Fibroblast of pulmonary artery (primary cell): ENCODE results near the gene MAN1A1.

Experiments used
- DNase-seq: peaks from one replicate; pipeline ENCODE4 v3.0.0-alpha.2; 2010; ENCODE audit warnings: low read depth
- H3K4me3 ChIP-seq: replicated peaks from 2 replicates; pipeline ENCODE4 v1.5.1; 2011; ENCODE audit warnings: low read depth, mild to moderate bottlenecking, control low read depth, low read length, moderate library complexity
- TF ChIP-seq, protein P1 (sequence below): IDR thresholded peaks from 2 replicates; pipeline ENCODE4 v1.5.1; 2011; ENCODE audit warnings: mild to moderate bottlenecking, control low read depth, low read length, inconsistent platforms; ENCODE audit errors: missing control alignments

Gene MAN1A1

DNA sequence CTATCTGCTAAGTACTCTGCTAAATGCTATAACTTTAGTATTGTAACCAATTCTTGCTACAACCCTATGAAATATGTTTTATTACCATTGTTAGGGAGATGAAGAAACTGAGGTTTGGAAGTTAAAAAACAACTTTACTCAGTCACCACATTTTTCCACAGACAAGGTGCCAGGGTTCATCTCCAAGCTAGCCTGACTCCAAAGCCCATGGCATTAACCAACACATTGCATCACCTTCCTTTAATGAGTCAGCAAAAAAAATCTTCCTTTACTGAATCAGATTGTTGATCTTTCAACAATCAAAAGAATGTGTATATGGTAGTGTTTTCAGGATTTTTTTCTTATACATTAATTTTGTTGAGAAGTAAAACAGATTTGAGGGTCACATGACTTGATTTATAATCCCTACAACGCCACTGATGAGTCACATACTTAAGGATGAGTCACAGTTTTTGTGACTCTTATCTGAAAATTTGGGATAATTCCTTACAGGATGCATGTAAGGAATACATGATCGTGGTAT is 41.5 kb downstream of the MAN1A1 start:
- peak; percentile 62 for DNase-seq
- TF ChIP-seq, protein P1, sequence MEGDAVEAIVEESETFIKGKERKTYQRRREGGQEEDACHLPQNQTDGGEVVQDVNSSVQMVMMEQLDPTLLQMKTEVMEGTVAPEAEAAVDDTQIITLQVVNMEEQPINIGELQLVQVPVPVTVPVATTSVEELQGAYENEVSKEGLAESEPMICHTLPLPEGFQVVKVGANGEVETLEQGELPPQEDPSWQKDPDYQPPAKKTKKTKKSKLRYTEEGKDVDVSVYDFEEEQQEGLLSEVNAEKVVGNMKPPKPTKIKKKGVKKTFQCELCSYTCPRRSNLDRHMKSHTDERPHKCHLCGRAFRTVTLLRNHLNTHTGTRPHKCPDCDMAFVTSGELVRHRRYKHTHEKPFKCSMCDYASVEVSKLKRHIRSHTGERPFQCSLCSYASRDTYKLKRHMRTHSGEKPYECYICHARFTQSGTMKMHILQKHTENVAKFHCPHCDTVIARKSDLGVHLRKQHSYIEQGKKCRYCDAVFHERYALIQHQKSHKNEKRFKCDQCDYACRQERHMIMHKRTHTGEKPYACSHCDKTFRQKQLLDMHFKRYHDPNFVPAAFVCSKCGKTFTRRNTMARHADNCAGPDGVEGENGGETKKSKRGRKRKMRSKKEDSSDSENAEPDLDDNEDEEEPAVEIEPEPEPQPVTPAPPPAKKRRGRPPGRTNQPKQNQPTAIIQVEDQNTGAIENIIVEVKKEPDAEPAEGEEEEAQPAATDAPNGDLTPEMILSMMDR, result no peak
- H3K4me3 ChIP-seq, result no peak overlapping the region

DNA sequence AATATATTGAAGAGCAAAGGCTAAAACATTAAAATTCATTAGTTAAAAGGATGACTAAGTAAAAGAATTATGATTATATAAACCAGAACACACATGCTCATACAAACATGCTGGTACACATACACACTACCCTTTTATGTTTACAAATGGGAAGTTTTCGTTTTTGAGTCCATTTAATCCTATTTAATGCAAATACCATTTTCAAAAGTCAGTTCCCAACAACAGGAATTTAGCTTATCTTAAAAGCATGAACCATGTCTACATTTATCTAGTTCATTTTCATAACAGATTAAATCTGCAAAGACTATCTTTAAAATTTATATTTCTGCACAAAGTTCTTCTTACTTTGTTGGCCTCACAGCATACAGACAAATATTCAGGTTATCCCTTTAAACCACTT is 42.5 kb downstream of the MAN1A1 start:
- H3K4me3 ChIP-seq, result no peak overlapping the region
- TF ChIP-seq, protein P1, result no peak
- DNase-seq, result no peak

DNA sequence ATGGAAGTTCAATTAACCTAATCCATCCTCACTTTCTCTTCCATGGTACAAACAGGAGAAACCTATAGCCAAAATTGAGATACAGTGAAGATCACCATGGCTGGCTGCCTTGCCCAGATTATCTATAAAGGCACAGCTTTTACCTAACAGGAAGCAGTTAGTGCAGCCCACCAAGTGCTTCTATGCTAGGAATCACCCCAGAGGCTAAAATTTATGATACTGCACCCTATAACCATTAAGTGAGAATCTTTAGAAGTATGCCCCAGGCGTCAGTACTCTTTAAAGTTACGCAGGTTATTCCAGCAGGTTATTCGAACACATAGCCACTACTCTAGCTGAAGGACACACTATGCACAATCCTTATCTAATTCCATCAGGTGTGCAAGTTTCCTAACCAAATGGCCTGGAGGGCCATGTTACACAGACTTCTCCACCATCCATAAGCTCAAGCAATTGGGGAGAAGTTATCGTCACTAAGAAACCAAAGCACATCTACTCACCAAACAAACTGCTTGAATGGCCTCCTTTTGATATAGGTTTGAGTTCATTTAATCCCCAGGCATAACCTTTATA is 43.1 kb downstream of the MAN1A1 start:
- TF ChIP-seq, protein P1, result no peak
- H3K4me3 ChIP-seq, result no peak overlapping the region
- no peak for DNase-seq

GRCh38 chr6:119303164-119303887 is 46.2 kb downstream of the MAN1A1 start:
- TF ChIP-seq, protein P1, result no peak
- no peak overlapping the region for H3K4me3 ChIP-seq
- DNase-seq, result no peak

- TF ChIP-seq, protein P1, result no peak
- no peak overlapping the region for H3K4me3 ChIP-seq
- DNase-seq, result no peak
Measured at GRCh38 chr6:119301429-119301828, 48.1 kb downstream of the MAN1A1 start.

- no peak for DNase-seq
- TF ChIP-seq, protein P1, result no peak
- no peak overlapping the region for H3K4me3 ChIP-seq
Measured at GRCh38 chr6:119299694-119300093, 49.9 kb downstream of the MAN1A1 start.
